ENCODE data around the gene PAX7.

Gene PAX7

DNA sequence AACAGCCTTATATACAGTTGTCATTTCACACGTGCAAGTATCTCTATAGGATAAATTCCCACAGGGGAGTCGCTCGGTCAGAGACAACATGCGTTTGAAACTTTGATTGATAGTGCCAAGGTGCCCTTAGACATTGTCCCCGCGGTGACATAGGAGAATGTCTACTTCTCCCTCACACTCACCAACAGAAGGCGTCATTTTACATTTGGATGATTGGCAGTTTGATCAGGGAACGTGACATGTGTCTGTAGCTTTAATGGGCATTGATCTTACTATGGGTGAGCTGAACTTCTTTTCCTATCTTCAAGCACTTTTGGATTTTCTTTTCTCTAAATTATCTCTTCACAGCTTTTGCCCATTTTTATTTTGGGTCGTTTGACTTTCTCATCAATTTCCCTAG is 42.6 kb upstream of the PAX7 start:
- TF ChIP-seq EZH2phosphoT487 (IDR thresholded peaks at IDR 0.05; ENCODE audit: low read depth), result no peak
- TF ChIP-seq CTCF (IDR thresholded peaks at IDR 0.05; ENCODE audit: low read depth, low read length), result no peak
- Histone ChIP-seq H3K4me1 (ENCODE audit: low read length) (no peaks in the 10 kb centered on the region), H3K4me2 (ENCODE audit: low read length) (no peak overlapping the region), H3K9ac (ENCODE audit: low read length) (no peak overlapping the region), H3K4me3 (ENCODE audit: low read length) (no peak overlapping the region), H2AFZ (ENCODE audit: low read depth, low read length) (no peak overlapping the region), H4K20me1 (ENCODE audit: insufficient read depth, low read length) (no peaks in the 10 kb centered on the region), H3K36me3 (replicated peaks; ENCODE audit: low read depth, low read length) (no peaks in the 10 kb centered on the region), H3K9me3 (ENCODE audit: insufficient read depth, low read length) (no peaks in the 10 kb centered on the region), H3K27ac (ENCODE audit: low read length) (no peak overlapping the region), H3K27me3 (ENCODE audit: low read depth, low read length) (no peaks in the 10 kb centered on the region), H3K79me2 (ENCODE audit: low read length) (no peaks in the 10 kb centered on the region)

- Histone ChIP-seq H3K4me1 (ENCODE audit: low read length) (no peaks in the 10 kb centered on the region), H2AFZ (ENCODE audit: low read depth, low read length) (no peak overlapping the region), H3K9ac (ENCODE audit: low read length) (no peak overlapping the region), H4K20me1 (ENCODE audit: insufficient read depth, low read length) (no peaks in the 10 kb centered on the region), H3K4me2 (ENCODE audit: low read length) (no peak overlapping the region), H3K27ac (ENCODE audit: low read length) (no peak overlapping the region), H3K9me3 (ENCODE audit: insufficient read depth, low read length) (no peaks in the 10 kb centered on the region), H3K4me3 (ENCODE audit: low read length) (no peak overlapping the region), H3K79me2 (ENCODE audit: low read length) (no peaks in the 10 kb centered on the region), H3K27me3 (ENCODE audit: low read depth, low read length) (peaks cover 3% of the 10 kb centered on the region; the same call in 1 of the 2 replicates), H3K36me3 (replicated peaks; ENCODE audit: low read depth, low read length) (no peaks in the 10 kb centered on the region)
- TF ChIP-seq CTCF (IDR thresholded peaks at IDR 0.05; ENCODE audit: low read depth, low read length), result no peak
- TF ChIP-seq EZH2phosphoT487 (IDR thresholded peaks at IDR 0.05; ENCODE audit: low read depth), result no peak
These were observed 38.3 kb upstream of the PAX7 start for GRCh38 chr1:18592368-18592767.

DNA sequence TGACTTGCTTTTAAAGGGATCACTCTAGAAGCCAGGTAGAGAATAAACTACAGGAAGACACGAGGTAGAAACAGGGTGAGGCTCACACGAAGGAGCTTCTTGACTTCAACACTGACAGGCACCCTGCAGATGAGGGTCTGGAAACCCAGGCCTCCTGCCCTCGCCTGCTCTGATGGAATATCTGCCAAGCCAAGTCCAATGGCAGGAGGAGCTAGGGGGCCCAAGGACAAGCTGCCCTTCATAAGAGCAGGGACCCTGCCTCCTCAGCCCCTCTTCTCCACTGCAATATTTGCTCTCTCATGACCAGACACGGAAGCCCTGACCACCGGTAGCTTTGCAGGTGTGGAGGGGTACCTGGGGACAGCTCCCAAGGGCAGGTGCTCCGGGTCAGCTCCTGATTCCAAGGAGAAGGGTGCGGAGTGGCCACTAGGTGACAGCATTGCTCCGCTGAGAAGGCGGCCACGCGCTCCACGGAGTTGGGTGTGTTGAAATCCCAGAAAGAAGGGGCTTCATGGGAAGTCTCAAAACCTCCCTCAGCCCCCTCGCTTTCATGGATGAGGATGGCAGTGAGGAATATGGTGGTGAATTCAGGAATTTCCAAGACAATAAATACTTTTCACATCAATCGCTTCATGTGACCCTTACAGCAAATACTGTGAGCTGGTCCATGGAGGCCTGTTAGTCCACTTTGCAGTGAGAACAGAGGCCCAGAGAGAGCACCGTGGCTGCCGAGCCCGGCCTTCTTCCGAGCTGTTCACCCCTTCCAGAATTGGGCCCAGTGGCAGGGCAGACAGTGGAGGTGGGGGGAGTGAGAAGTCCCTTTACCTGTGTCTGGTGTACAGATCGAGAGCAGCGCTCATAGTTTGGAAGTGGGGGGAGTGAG is 33.2 kb upstream of the PAX7 start:
- Histone ChIP-seq H3K4me1 (ENCODE audit: low read length) (no peaks in the 10 kb centered on the region), H3K27ac (ENCODE audit: low read length) (no peak overlapping the region), H3K4me2 (ENCODE audit: low read length) (no peak overlapping the region), H3K27me3 (ENCODE audit: low read depth, low read length) (peaks cover 3% of the 10 kb centered on the region; the same call in 1 of the 2 replicates), H4K20me1 (ENCODE audit: insufficient read depth, low read length) (no peaks in the 10 kb centered on the region), H3K4me3 (ENCODE audit: low read length) (no peak overlapping the region), H2AFZ (ENCODE audit: low read depth, low read length) (no peak overlapping the region), H3K79me2 (ENCODE audit: low read length) (no peaks in the 10 kb centered on the region), H3K9ac (ENCODE audit: low read length) (no peak overlapping the region), H3K36me3 (replicated peaks; ENCODE audit: low read depth, low read length) (no peaks in the 10 kb centered on the region), H3K9me3 (ENCODE audit: insufficient read depth, low read length) (no peaks in the 10 kb centered on the region)
- TF ChIP-seq CTCF (IDR thresholded peaks at IDR 0.05; ENCODE audit: low read depth, low read length) (peak; percentile 66), EZH2phosphoT487 (IDR thresholded peaks at IDR 0.05; ENCODE audit: low read depth) (no peak)

DNA sequence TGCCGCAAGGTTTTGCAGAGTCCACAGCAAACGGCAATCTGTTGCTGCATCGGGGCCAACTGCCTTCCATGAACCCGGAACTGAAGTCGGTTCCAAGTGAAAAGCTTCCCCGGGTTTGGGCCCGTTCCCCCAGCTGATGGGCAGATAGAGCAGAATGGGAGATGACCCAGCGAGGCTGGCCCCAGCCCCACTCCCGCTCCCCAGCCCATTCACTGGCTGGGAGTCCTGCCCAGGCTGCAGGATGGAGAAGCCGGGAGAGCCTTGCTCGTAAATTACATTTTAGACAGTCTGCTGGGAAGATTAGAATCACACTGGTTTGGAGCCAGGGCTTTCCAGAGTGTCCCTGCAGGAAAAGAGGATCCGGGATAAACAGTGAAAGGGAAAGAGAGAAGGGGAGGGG is 31.6 kb upstream of the PAX7 start:
- no peak overlapping the region for H3K9ac ChIP-seq (ENCODE audit: low read length)
- TF ChIP-seq CTCF (IDR thresholded peaks at IDR 0.05; ENCODE audit: low read depth, low read length) (no peak), EZH2phosphoT487 (IDR thresholded peaks at IDR 0.05; ENCODE audit: low read depth) (no peak)
- H3K27me3 ChIP-seq (ENCODE audit: low read depth, low read length), result no peaks in the 10 kb centered on the region
- H3K4me1 ChIP-seq (ENCODE audit: low read length), result no peaks in the 10 kb centered on the region
- H3K27ac ChIP-seq (ENCODE audit: low read length), result no peak overlapping the region
- H2AFZ ChIP-seq (ENCODE audit: low read depth, low read length), result no peak overlapping the region
- no peaks in the 10 kb centered on the region for H3K36me3 ChIP-seq (replicated peaks; ENCODE audit: low read depth, low read length)
- no peaks in the 10 kb centered on the region for H3K79me2 ChIP-seq (ENCODE audit: low read length)
- no peaks in the 10 kb centered on the region for H3K9me3 ChIP-seq (ENCODE audit: insufficient read depth, low read length)
- H3K4me3 ChIP-seq (ENCODE audit: low read length), result no peak overlapping the region
- no peak overlapping the region for H3K4me2 ChIP-seq (ENCODE audit: low read length)
- H4K20me1 ChIP-seq (ENCODE audit: insufficient read depth, low read length), result no peaks in the 10 kb centered on the region
